ENCODE measurements around the gene PTGER4.
"Not testable (repeated sequence)": the region's sequence is repeated elsewhere in the genome, so short reads cannot be mapped to it uniquely, and the experiment has no call there.

PTGER4 gene

DNA sequence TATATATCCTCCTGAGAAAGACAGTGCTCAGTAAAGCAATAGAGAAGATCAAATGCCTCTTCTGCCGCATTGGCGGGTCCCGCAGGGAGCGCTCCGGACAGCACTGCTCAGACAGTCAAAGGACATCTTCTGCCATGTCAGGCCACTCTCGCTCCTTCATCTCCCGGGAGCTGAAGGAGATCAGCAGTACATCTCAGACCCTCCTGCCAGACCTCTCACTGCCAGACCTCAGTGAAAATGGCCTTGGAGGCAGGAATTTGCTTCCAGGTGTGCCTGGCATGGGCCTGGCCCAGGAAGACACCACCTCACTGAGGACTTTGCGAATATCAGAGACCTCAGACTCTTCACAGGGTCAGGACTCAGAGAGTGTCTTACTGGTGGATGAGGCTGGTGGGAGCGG lies 12.2 kb downstream of the PTGER4 start:
- no peak for DNase-seq

DNA sequence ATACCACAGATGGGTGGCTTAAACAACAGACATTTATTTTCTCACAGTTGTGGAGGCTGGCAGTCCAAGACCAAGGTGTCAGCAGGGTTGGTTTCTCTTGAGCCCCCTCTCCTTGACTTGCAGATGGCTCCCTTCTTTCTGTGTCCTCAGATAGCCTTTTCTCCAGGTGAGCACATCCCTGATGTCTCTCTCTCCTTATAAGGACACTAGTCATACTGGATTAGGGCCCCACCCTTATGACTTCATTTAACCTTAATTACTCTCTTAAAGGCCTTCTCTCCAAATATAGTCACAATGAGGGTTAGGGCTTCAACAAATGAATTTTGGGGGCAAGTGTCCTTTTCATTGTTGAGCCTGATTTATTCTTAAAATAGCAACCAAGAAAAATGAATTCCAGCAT lies 14.7 kb downstream of the PTGER4 start:
- peak in 1 of 2 donors; percentile 19 for DNase-seq

DNA sequence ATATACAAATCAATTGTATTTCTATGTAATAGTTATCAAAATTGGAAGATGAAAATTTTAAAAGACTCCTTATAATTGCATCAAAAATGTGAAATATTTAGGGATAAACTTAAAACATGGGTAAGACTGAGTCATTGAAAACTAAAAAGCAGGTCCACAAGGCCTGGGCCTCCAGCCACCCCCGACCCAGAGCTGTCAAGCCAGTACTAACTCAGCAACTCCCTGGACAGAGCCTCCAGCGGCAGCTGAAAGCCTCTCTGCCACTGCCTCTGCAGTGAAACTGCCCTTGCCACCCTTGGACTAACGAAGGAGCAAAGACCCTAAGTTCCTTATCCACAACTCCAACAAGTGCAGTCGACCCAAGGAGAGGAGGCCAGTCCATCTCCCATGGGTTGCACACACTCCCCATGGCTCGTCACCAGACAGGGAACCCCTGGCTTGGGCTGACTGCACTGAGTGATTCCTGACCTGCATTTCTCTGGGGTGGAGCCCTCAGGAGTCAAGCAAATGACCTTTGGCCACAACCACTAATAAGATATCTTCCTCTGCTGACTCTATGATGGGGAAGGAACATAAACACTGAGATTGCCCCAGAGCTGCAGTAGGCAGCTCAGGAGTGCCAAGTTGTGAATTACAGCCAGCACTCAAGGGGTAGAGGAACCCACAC lies 20.5 kb downstream of the PTGER4 start:
- DNase-seq, result no peak

DNA sequence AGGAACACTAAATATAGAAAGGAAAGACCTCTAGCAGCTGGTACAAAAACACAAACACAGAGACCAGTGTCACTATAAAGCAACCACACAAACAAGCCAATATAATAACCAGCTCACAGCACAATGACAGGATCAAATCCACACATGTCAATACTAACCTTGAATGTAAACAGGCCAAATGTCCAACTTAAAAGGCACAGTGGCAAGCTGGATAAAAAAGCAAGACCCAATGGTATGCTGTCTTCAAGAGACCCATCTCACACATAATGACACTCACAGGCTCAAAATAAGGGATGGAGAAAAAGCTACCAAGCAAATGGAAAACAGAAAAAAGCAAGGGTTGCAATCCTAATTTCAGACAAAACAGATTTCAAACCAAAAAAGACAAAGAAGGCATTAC lies 22.3 kb downstream of the PTGER4 start:
- not testable (repeated sequence) for DNase-seq

DNA sequence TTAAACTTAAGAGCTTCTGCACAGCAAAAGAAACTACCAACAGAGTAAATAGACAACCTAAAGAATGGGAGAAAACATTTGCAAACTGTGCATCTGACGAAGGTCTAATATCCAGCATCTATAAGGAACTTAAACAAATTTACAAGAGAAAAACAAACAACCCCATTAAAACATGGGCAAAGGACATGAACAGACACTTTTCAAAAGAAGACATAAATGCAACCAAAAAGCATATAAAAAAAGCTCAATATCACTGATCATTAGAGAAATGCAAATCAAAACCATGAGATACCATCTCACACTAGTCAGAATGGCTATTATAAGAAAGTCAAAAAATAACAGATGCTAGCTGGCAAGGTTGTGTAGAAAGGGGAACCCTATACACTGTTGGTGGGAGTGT lies 25.8 kb downstream of the PTGER4 start:
- not testable (repeated sequence) for DNase-seq

DNA sequence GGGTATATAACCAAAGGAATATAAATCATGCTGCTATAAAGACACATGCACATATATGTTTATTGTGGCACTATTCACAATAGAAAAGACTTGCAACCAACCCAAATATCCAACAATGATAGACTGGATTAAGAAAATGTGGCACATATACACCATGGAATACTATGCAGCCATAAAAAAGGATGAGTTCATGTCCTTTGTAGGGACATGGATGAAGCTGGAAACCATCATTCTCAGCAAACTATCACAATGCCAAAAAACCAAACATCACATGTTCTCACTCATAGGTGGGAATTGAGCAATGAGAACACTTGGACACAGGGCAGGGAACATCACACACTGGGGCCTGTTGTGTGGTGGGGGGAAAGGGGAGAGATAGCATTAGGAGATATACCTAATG lies 30.9 kb downstream of the PTGER4 start:
- DNase-seq, result not testable (repeated sequence)

DNA sequence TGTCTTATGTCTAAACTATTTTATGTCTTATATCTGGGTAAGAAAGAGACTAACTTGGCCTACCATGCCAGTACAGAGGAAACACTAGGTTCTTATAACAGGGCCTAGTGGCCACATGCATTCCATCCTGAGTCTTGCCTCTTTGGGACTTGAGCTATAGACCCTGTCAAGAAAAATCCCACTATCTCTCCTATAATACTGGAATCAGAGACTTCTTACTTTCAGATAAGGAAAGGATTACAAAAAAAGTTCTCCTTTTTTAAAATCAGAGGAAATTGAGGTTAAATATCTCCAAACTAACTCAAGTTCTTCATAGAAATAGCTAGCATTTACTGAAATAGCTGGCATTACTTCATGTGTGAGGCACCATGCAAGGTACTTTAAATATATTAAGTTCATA lies 34.3 kb downstream of the PTGER4 start:
- no peak for DNase-seq

DNA sequence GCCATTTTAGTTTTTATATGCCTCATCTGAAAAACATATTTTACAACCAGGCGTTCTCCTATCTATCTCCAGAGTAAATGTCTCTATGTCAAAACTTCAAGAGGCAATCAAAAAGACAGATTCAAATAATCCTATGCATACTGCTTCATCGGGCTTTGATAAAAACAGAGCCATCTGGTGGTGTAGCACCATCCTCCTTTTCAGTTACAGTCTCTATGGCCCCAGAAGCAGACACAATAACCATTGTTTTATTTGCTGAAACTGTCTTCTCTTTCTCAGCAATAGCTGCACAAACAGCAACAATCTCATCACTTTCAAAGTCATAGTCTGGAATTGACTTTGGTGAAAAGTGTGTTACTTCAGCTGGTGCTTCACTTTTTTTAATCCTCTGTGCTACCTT lies 36.3 kb downstream of the PTGER4 start:
- no peak for DNase-seq

DNA sequence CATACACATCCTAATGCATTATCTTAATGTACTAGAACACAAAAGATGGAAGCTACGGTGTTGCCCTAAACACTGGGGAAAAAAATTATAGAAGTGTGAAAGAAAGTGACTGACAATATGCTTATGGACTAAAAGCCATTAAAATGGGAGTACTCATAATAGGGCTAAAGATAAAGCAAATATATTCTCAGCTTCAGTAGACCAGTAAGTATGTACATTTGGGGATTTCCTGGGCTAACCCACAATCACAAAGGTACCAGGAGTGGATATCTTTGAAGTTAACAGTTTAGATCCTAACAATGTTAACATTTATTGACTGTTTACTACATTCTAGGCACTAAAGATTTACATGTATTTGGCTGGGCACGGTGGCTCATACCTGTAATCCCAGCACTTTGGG lies 36.9 kb downstream of the PTGER4 start:
- DNase-seq, result no peak

DNA sequence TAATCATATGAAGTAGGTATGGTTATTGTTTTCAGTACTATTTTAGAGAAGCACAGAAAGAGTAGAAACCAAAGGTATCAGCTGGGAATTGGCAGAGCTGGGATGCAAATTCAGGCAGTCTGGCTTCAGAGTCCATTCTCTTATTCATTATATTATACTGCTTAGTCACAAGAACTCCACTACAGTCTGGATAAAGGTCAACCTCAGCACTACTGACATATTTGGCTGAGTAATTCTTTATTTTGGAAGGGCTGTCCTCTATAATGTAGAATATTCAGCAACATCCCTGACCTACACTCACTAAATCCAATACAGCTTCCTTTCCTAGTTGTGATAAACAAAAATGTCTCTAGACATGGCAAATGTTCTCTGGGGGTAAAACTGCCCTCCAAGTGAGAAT lies 37.6 kb downstream of the PTGER4 start:
- DNase-seq, result no peak

DNA sequence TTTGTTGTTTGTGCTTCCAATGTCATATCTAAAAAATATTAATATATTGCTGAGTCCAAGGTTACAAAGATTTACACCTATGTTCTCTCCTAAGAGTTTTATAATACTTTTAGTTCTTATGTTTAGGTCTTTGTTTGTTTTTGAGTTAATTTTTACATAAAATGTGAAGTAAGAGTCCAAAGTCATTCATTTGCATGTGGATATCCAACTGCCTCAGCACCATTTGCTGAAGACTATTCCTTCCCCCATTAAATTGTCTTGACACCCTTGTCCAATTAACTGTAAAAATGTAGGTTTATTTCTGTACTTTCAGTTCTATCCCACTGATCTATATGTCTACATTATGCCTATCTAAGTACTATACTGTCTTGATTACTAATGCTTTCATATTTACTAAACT lies 40.4 kb downstream of the PTGER4 start:
- DNase-seq, result no peak

DNA sequence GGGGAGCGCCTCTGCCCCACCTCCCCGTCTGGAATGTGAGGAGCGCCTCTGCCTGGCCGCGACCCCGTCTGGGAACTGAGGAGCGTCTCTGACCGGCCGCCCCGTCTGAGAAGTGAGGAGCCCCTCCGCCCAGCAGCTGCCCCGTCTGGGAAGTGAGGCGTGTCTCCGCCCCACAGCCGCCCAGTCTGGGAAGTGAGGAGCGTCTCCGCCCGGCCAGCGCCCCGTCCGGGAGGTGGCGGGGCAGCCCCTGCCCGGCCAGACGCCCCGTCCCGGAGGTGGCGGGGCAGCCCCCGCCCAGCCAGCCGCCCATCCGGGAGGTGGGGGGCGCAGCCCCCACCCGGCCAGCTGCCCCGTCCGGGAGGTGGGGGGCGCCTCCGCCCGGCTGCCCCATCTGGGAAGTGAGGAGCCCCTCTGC lies 42.8 kb downstream of the PTGER4 start:
- DNase-seq, result not testable (repeated sequence)

DNA sequence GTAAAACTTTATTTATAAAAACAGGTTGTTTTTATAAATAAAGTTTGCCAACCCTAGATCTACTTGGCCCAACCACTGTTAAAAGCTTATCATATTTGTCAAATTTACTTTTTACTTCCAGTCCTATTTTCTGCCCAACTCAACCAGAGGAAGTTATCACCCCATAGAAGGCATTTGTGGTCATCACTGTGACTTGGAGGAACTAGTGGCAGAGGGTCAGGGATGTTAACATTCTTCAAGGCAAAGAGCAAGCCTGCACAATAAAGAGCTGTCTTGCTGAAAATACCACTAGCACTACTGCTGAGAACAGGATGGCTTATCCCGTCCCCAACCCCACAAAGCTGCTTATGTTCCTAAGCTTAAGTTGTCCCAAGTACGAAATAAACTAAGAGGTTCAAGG lies 53.7 kb downstream of the PTGER4 start:
- peak; percentile 11 to 22 for DNase-seq

DNA sequence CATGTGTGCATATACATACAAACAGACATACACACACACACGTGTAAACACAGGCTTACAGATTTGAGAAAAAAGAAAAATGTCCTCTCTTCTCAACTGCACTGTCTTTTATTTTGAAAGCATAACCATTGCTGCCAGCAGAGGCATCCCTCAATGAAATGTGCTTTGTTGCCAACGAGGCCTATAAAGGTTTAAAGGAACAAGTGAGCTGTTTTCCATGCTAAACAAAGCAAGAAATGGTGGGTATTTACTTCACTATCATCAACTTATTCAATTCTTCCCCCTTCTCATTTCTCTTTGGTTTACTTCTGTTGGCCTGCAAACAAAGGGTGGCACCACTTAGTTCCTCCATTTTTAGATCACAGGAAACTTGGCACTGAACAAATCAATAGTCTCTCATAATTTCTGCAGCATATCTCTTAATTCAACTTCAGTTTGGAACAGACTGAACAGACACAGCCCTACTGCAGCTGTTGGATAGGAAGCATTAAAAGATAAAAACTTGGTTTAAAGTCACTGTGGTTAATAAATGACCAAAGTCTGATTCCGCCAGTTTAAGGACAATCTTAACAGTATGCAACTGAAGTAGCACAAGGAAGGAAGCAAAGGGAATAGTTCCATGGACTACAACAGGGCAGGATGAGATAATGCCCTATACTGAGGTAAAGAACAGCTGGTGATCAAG lies 54.3 kb downstream of the PTGER4 start:
- no peak for DNase-seq

DNA sequence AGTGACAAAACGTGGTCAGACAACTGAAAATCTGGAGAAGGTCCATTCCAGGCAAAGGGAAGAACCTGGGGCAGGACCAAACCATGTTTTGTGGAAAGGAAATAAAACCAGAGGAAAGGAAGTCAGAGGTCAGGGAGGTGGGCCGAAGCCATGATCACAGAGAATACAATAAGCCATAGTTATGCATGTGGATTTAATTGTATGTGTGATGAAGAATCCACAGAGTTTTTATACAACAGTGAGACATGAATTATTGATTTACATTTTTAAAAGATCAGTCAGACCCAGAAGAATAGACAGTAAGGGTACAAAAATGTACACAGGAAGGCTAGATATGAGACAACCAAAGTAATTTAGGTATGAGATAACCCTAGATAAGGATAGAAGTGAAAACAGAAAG lies 55.3 kb downstream of the PTGER4 start:
- no peak for DNase-seq

DNA sequence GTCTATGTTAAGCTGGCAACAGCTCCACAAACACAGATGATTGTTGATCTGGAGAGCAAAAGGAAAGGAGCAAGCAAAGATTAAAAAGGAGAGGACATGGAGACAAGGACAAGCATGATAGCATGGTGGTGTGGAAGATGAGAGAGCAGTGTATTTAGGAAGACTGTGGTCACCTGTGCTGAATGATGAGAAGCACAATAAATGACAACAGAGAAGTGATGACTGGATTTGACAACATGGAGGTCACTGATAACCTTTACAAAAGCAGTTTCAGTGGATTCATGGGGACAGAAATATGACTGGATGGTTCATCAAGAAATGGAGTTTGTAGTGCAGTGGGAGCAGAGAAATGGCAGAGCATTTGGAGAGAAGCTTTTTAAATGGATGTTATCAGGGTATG lies 55.9 kb downstream of the PTGER4 start:
- no peak for DNase-seq

DNA sequence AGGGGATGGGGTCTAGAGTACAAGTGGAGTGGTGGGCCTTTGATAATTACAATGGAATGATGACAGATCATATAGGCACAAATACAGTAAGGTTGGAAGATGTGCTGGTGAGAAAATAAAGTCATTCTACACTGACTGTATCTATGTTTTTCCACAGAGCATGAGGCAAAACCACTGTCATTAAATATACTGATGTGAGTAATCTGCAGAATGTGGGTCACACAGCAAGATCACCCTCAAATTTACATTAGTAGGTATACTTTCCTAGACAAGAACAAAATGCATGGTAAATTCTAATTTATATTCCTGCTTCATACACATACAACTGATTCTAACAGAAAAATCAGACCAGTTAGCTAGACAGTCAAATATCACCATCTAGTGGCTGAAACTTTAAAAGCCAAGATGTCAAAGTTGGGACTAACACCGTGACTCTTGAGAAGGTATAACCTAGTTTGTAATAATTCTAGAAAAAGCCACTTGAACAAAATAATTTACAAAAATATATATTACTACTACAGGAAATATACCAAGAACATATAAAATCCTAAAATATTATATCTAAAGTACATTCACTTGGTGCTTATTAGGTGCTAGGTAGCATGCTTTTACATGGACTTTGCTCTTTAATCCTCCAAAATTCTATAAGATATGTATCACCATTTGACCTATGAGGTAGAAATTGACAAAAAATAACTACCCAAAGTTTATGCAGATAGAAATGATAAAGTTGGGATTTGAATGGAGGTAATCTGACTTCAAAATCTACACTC lies 56.6 kb downstream of the PTGER4 start:
- DNase-seq, result peak; percentile 42 to 95

DNA sequence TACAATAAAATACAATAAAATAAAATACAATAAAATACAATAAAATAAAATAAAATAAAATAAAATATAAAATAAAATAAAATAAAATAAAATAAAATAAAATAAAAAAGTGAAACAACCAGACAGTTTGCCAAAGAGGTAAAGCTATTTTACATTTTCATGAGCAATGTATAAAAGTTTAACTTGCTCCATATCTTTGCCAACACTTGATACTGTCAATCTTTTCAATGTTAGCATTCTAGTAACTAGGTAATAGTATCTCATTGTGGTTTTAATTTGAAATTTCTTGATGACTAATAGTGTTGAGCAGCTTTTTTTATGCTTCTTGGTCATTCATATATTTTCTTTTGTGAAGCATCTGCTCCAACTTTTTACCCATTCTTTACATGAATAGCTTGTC lies 58.8 kb downstream of the PTGER4 start:
- no peak for DNase-seq

All from inflammatory macrophage treated with lipopolysaccharide for 1 hour (primary cell).